MCF 10A (cell line): Measurements from ENCODE around the gene TPST1. TPM values are rescaled to one million over a fixed set of nuclear protein-coding genes. Genes with fewer than 3 reads are reported as not detected.

Source experiments
- BruUV-seq: library from RNA; stranded (reverse); fragments of 400-500 nt; replicated peaks from 2 replicates; lab custom pipeline; 2021; lab: Mats Ljungman, UMichigan
- CTCF ChIA-PET: fragments of 300-600 bp; sonication (Branson Sonifier 250); formaldehyde crosslinking; extraction: SDS; loops from one replicate; lab custom pipeline; 2021; ENCODE audit warnings: antibody characterized with exemption, inconsistent platforms; lab: Yijun Ruan, JAX
- POLR2A ChIA-PET: fragments of 300-600, 350-650 bp; sonication (Branson Sonifier 250); formaldehyde crosslinking; extraction: SDS; loops from one replicate; lab custom pipeline; 2020; ENCODE audit warnings: antibody characterized with exemption, inconsistent platforms; lab: Yijun Ruan, JAX
- DNase-seq: peaks from one replicate; pipeline ENCODE4 v3.0.0-alpha.2; 2018; ENCODE audit not compliant: unreplicated experiment
- H3K27ac Mint-ChIP-seq: one replicate; pipeline ENCODE4 v1.8.0; 2022; ENCODE audit warnings: mild to moderate bottlenecking, low read depth, mixed read lengths; ENCODE audit not compliant: unreplicated experiment
- H3K27me3 Mint-ChIP-seq: one replicate; pipeline ENCODE4 v1.8.0; 2022; ENCODE audit warnings: mixed read lengths; ENCODE audit not compliant: insufficient read depth, unreplicated experiment
- H3K36me3 Mint-ChIP-seq: one replicate; pipeline ENCODE4 v1.8.0; 2022; ENCODE audit warnings: mild to moderate bottlenecking, moderate library complexity, mixed read lengths; ENCODE audit not compliant: insufficient read depth, unreplicated experiment
- H3K4me1 Mint-ChIP-seq: one replicate; pipeline ENCODE4 v1.8.0; 2022; ENCODE audit warnings: mixed read lengths; ENCODE audit not compliant: insufficient read depth, unreplicated experiment
- H3K4me3 Mint-ChIP-seq: one replicate; pipeline ENCODE4 v1.8.0; 2022; ENCODE audit warnings: mild to moderate bottlenecking, moderate library complexity, mixed read lengths; ENCODE audit not compliant: unreplicated experiment
- H3K9me3 Mint-ChIP-seq: one replicate; pipeline ENCODE4 v1.8.0; 2022; ENCODE audit warnings: mixed read lengths; ENCODE audit not compliant: unreplicated experiment
- CTCF ChIP-seq: fragments of 200-600 bp; IDR thresholded peaks from one replicate; pipeline ENCODE4 v1.8.0; 2022; ENCODE audit warnings: antibody characterized with exemption, mild to moderate bottlenecking; ENCODE audit not compliant: unreplicated experiment
- intact Hi-C: fragments of 100-400 bp; cut with micrococcal nuclease; formaldehyde crosslinking; loops from 2 replicates; pipeline ENCODE4 v1.14.1; 2022
- total RNA-seq: library from RNA; stranded (reverse); gene quantifications from 2 replicates; pipeline ENCODE4 v1.2.3, GENCODE V29; 2022

Gene TPST1
- total RNA-seq, 1 experiment from 2014 or later = 3.2 TPM

DNA sequence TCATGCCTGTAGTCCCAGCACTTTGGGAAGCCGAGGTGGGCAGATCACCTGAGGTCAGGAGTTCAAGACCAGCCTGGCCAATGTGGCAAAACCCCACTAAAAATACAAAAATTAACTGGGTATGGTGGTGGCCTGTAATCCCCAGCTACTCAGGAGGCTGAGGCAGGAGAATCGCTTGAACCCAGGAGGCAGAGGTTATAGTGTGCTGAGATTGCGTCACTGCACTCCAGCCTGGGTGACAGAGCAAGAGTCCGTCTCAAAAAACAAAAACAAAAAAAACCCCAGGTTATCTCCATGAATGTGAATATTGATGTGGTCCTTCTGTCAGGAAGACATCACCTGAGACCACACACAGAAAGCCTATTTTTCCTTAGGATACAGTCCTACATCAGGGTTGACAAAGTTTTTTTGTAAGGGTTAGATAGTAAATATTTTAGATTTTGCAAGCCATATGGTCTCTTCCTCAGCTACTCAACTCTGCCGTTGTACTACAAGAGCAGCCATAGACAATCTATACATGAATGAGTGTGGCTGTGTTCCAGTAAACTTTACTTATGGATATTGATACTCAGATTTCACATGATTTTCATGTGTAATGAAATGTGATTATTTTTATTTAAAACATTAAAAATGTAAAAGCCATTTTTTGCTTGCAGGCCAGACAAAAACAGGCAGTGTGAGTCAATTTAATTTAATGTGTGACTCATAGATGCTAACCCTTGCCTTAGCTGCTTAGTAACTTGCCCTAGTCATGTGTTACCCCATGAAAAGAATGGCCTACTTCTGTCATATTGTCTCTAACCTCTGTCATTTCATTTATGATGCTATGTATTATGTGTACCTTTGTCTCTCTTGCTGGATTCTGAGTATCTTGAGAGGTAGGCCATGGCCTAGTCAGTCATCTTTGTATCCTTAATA is 78.1 kb downstream of the TPST1 start:
- peak overlapping the region; percentile 83 for H3K27ac Mint-ChIP-seq
- DNase-seq = peak; percentile 68
- intact Hi-C loops = no loop called here
- no peaks in the 10 kb centered on the region for H3K27me3 Mint-ChIP-seq
- no TSS peak for BruUV-seq
- peaks cover 29% of the 10 kb centered on the region for H3K4me1 Mint-ChIP-seq
- H3K36me3 Mint-ChIP-seq = no peaks in the 10 kb centered on the region
- H3K9me3 Mint-ChIP-seq = no peaks in the 10 kb centered on the region
- POLR2A ChIA-PET = interaction anchor here (0.6 to 7.3 kb wide), 11 partner anchors 11 to 398 kb away, joined by 3 to 65 read pairs (median 4); no protein-coding TSS in a partner anchor
- CTCF ChIA-PET = interaction anchor here (0.7 kb wide), 1 partner anchor 24 kb away, joined by 3 read pairs; no protein-coding TSS in a partner anchor
- H3K4me3 Mint-ChIP-seq = no peak overlapping the region
- TF ChIP-seq CTCF = no peak

DNA sequence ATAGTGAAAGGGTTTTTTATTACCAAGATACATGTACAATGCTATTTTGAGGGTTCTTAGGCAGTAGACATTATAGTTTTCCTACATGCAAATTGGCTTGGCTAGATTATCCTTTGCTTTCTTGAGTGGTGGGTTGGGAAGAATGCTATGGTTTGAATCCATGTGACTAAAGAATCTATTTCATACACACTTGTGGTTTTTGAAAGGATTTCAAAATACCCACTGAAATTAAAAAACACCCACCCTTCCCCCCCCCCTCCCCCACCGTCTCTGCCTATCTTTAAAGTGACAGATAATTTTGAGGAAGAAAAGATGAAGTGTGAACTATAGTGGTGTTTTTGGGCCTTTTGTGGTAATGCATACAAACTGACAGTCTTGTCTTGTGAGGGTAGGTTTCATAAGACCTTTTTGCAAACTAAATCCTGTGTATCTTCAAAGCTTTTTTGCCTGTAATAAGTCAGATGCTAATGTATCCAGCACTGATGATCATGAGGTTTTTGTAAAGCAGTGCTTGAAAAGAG is 90.9 kb downstream of the TPST1 start:
- BruUV-seq = no TSS peak
- POLR2A ChIA-PET = interaction anchor here (4.7 kb wide), 1 partner anchor 14 kb away, joined by 30 read pairs; no protein-coding TSS in a partner anchor

GRCh38 chr7:66296557-66296956 is 91.4 kb downstream of the TPST1 start:
- Mint-ChIP-seq H3K27me3 (no peaks in the 10 kb centered on the region), H3K36me3 (peaks cover 6% of the 10 kb centered on the region), H3K27ac (no peak overlapping the region), H3K4me1 (peaks cover 16% of the 10 kb centered on the region), H3K4me3 (no peak overlapping the region), H3K9me3 (peaks cover 7% of the 10 kb centered on the region)
- POLR2A ChIA-PET = interaction anchor here (4.7 kb wide), 1 partner anchor 14 kb away, joined by 30 read pairs; no protein-coding TSS in a partner anchor
- CTCF ChIA-PET = interaction anchor here (0.6 kb wide), 2 partner anchors 49 to 266 kb away, joined by 5 to 6 read pairs; no protein-coding TSS in a partner anchor
- no TSS peak for BruUV-seq
- intact Hi-C loops = no loop called here
- no peak for TF ChIP-seq CTCF
- DNase-seq = peak; percentile 9

More for the DNA sequence above, 90.9 kb downstream of the TPST1 start:
- no peak overlapping the region for H3K27ac Mint-ChIP-seq
- peaks cover 16% of the 10 kb centered on the region for H3K4me1 Mint-ChIP-seq
- H3K36me3 Mint-ChIP-seq = peaks cover 6% of the 10 kb centered on the region
- CTCF ChIA-PET = interaction anchor here (0.6 kb wide), 2 partner anchors 49 to 265 kb away, joined by 5 to 6 read pairs; no protein-coding TSS in a partner anchor
- no peak overlapping the region for H3K4me3 Mint-ChIP-seq
- no peak for TF ChIP-seq CTCF
- intact Hi-C loops = no loop called here
- DNase-seq = peak; percentile 22
- H3K9me3 Mint-ChIP-seq = peaks cover 7% of the 10 kb centered on the region
- H3K27me3 Mint-ChIP-seq = no peaks in the 10 kb centered on the region

DNA sequence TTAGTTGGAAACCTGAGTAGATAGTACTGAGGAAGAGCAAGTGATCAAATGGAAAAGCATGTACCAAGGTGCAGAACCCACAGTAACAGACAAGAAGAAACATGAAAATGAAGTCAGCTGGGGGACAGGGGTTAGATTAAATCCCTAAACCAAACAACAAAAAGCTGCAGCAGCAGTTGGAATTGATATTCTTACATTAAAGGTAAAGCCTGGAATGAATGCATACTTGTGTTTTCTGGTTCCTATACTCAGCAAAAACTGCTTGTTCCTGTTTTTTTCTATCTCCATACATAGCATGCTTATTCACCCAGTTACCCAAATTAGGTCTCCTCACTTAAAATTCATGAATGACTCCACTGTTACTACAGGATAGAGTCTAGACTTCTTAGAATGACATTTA is 92.4 kb downstream of the TPST1 start:
- BruUV-seq = no TSS peak
- peaks cover 7% of the 10 kb centered on the region for H3K9me3 Mint-ChIP-seq
- no peak overlapping the region for H3K27ac Mint-ChIP-seq

More for the DNA sequence above, 92.4 kb downstream of the TPST1 start:
- POLR2A ChIA-PET = interaction anchor here (0.6 to 4.7 kb wide), 3 partner anchors 9 to 64 kb away, joined by 3 to 30 read pairs (median 7); no protein-coding TSS in a partner anchor
- no peaks in the 10 kb centered on the region for H3K27me3 Mint-ChIP-seq
- CTCF ChIA-PET = interaction anchor here (0.9 kb wide), 1 partner anchor 85 kb away, joined by 3 read pairs; no protein-coding TSS in a partner anchor
- H3K4me3 Mint-ChIP-seq = no peak overlapping the region
- no peak for DNase-seq
- H3K36me3 Mint-ChIP-seq = peaks cover 6% of the 10 kb centered on the region
- H3K4me1 Mint-ChIP-seq = peaks cover 16% of the 10 kb centered on the region
- intact Hi-C loops = no loop called here
- no peak for TF ChIP-seq CTCF
